Measurements from ENCODE around the gene KIF3C.
"Not testable (repeated sequence)": the region's sequence is repeated elsewhere in the genome, so short reads cannot be mapped to it uniquely, and the experiment has no call there.

The KIF3C gene

GRCh38 chr2:26002632-26003310 is 20.5 kb upstream of the KIF3C start:
- H4K91ac ChIP-seq (ENCODE audit: low read depth, low read length, poor library complexity) = no peak overlapping the region
- no peak overlapping the region for H2AFZ ChIP-seq (ENCODE audit: low read length)
- no peaks in the 10 kb centered on the region for H3K4me1 ChIP-seq (ENCODE audit: control insufficient read depth in 2 of 2, insufficient read depth in 1 of 2, low read depth in 1 of 2, low read length in 2 of 2)
- peaks cover 0 to 3% (median 0%) of the 10 kb centered on the region in 3 experiments for H3K27me3 ChIP-seq (ENCODE audit: control insufficient read depth in 3 of 3, insufficient read depth in 3 of 3, low read depth in 1 of 3, low read length in 3 of 3)
- no CpG with 5 or more reads among the region's 9 CpGs for WGBS, 2 donors (ENCODE audit: extremely low coverage in 2 of 2, insufficient read length in 2 of 2, insufficient replicate concordance in 1 of 2)
- H3K79me1 ChIP-seq (ENCODE audit: low read depth, low read length) = no peaks in the 10 kb centered on the region
- no peaks in the 10 kb centered on the region for H3K9me3 ChIP-seq (replicated peaks in 1 of 2; ENCODE audit: control insufficient read depth in 2 of 2, insufficient read depth in 1 of 2, low read depth in 1 of 2, low read length in 2 of 2)
- no peak overlapping the region for H3K4me2 ChIP-seq (ENCODE audit: insufficient read depth, low read length, poor library complexity, severe bottlenecking)
- no peak overlapping the region for H2BK120ac ChIP-seq (ENCODE audit: low read depth, low read length)
- H3K36me3 ChIP-seq (replicated peaks in 1 of 2; ENCODE audit: control insufficient read depth in 2 of 2, insufficient read depth in 2 of 2, low read length in 2 of 2) = no peaks in the 10 kb centered on the region
- H3K9ac ChIP-seq (ENCODE audit: low read depth, low read length, poor library complexity) = no peak overlapping the region
- H2AK5ac ChIP-seq (ENCODE audit: low read depth, low read length) = no peak overlapping the region
- no peak overlapping the region for H2BK15ac ChIP-seq (ENCODE audit: low read length)
- no peak overlapping the region for H3K4ac ChIP-seq (ENCODE audit: low read length)
- H3K23ac ChIP-seq (ENCODE audit: low read depth, low read length, poor library complexity) = no peak overlapping the region
- no peak overlapping the region for H3K14ac ChIP-seq (ENCODE audit: low read length)
- no peak overlapping the region for H3K4me3 ChIP-seq (ENCODE audit: low read length in 2 of 2)
- no peak for DNase-seq (ENCODE audit: low spot score)
- H3K27ac ChIP-seq (replicated peaks; ENCODE audit: low read length) = no peak overlapping the region
- H4K8ac ChIP-seq (ENCODE audit: low read depth, low read length) = no peak overlapping the region
- H3K18ac ChIP-seq (ENCODE audit: low read length) = no peak overlapping the region
- H2BK5ac ChIP-seq (ENCODE audit: low read length) = no peak overlapping the region
- H2BK12ac ChIP-seq (ENCODE audit: low read length) = no peak overlapping the region

DNA sequence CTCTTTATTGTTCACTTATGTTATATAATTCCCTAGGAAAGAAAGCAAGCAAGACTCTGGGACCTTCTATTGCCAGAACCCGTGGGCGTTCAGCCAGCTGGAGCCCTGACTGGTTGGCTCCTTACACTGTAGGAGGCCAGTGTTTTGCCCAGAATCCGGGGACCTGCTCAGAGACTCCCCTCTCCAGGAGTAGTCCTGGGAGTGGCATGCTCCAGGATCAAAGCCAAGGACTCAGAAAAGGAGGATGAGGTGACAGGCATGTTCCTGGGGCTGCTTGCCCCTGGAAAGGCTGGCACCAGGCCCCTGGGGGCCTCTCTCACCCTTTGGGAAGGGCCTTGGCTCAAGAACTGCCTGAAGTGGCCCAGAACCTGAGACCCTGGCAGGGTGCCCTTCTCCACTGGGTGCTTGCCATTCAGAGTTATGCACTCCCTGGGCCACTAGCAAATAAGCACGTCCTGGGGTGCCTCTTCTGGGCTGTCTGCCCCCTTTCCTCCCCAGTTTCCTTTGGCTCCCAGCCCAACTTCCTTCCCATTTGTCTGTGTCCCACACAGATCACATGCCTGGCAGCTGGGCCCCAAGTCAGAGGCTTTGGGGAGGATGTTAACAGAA is 19.6 kb upstream of the KIF3C start:
- Histone ChIP-seq H3K27me3 (ENCODE audit: control insufficient read depth in 3 of 3, insufficient read depth in 3 of 3, low read depth in 1 of 3, low read length in 3 of 3) (peaks cover 0 to 3% (median 0%) of the 10 kb centered on the region in 3 experiments), H3K27ac (replicated peaks; ENCODE audit: low read length) (no peak overlapping the region), H3K14ac (ENCODE audit: low read length) (no peak overlapping the region), H2BK120ac (ENCODE audit: low read depth, low read length) (no peak overlapping the region), H2AFZ (ENCODE audit: low read length) (no peak overlapping the region), H3K79me1 (ENCODE audit: low read depth, low read length) (no peaks in the 10 kb centered on the region), H3K4me2 (ENCODE audit: insufficient read depth, low read length, poor library complexity, severe bottlenecking) (no peak overlapping the region), H3K9ac (ENCODE audit: low read depth, low read length, poor library complexity) (no peak overlapping the region), H2BK15ac (ENCODE audit: low read length) (no peak overlapping the region), H3K9me3 (replicated peaks in 1 of 2; ENCODE audit: control insufficient read depth in 2 of 2, insufficient read depth in 1 of 2, low read depth in 1 of 2, low read length in 2 of 2) (no peaks in the 10 kb centered on the region), H2BK12ac (ENCODE audit: low read length) (no peak overlapping the region), H3K23ac (ENCODE audit: low read depth, low read length, poor library complexity) (no peak overlapping the region), H2BK5ac (ENCODE audit: low read length) (no peak overlapping the region), H2AK5ac (ENCODE audit: low read depth, low read length) (no peak overlapping the region), H4K91ac (ENCODE audit: low read depth, low read length, poor library complexity) (no peak overlapping the region), H3K36me3 (replicated peaks in 1 of 2; ENCODE audit: control insufficient read depth in 2 of 2, insufficient read depth in 2 of 2, low read length in 2 of 2) (no peaks in the 10 kb centered on the region), H3K4me3 (ENCODE audit: low read length in 2 of 2) (no peak overlapping the region), H3K4me1 (ENCODE audit: control insufficient read depth in 2 of 2, insufficient read depth in 1 of 2, low read depth in 1 of 2, low read length in 2 of 2) (no peaks in the 10 kb centered on the region), H3K18ac (ENCODE audit: low read length) (no peak overlapping the region), H3K4ac (ENCODE audit: low read length) (no peak overlapping the region), H4K8ac (ENCODE audit: low read depth, low read length) (no peak overlapping the region)
- DNase-seq (ENCODE audit: low spot score) = no peak
- WGBS, 2 donors (ENCODE audit: extremely low coverage in 2 of 2, insufficient read length in 2 of 2, insufficient replicate concordance in 1 of 2) = no CpG with 5 or more reads among the region's 4 CpGs

DNA sequence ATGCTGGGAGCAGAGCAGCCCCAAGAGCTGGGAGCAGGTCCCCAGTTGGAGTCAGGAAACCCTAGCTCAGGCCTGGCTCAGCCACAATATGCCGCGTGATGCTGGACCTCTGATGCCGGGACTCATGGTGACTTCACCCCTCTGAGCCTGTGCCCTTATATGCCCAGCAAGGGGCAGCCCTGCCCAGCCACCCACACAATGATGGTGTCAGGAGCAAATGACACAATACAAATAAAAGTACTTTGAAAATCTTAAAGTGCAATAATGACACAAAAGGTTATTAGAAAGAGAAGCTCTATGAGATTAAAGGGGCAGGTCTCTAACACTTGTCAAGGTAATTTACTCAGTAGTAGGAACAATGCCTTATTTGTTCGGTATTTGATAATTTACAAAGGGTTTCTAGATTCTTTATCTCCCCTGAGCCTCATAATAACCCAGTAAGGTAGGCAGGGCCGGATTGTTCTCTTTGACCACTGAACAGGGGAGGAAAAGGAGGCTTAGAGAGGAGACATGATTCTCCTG is 18.3 kb upstream of the KIF3C start:
- no peaks in the 10 kb centered on the region for H3K36me3 ChIP-seq (replicated peaks in 1 of 2; ENCODE audit: control insufficient read depth in 2 of 2, insufficient read depth in 2 of 2, low read length in 2 of 2)
- peak overlapping the region; percentile 5 for H3K18ac ChIP-seq (ENCODE audit: low read length)
- H2BK15ac ChIP-seq (ENCODE audit: low read length) = no peak overlapping the region
- no peak overlapping the region for H2BK12ac ChIP-seq (ENCODE audit: low read length)
- H2BK120ac ChIP-seq (ENCODE audit: low read depth, low read length) = no peak overlapping the region
- no peak overlapping the region for H4K91ac ChIP-seq (ENCODE audit: low read depth, low read length, poor library complexity)
- no peak overlapping the region for H2AK5ac ChIP-seq (ENCODE audit: low read depth, low read length)
- DNase-seq (ENCODE audit: low spot score) = no peak
- H3K79me1 ChIP-seq (ENCODE audit: low read depth, low read length) = no peaks in the 10 kb centered on the region
- H3K4me1 ChIP-seq (ENCODE audit: control insufficient read depth in 2 of 2, insufficient read depth in 1 of 2, low read depth in 1 of 2, low read length in 2 of 2) = no peaks in the 10 kb centered on the region
- no peak overlapping the region for H3K27ac ChIP-seq (replicated peaks; ENCODE audit: low read length)
- H3K9me3 ChIP-seq (replicated peaks in 1 of 2; ENCODE audit: control insufficient read depth in 2 of 2, insufficient read depth in 1 of 2, low read depth in 1 of 2, low read length in 2 of 2) = no peaks in the 10 kb centered on the region
- H3K27me3 ChIP-seq (ENCODE audit: control insufficient read depth in 3 of 3, insufficient read depth in 3 of 3, low read depth in 1 of 3, low read length in 3 of 3) = peaks cover 0 to 3% (median 0%) of the 10 kb centered on the region in 3 experiments
- H3K4me3 ChIP-seq (ENCODE audit: low read length in 2 of 2) = no peak overlapping the region
- H3K4ac ChIP-seq (ENCODE audit: low read length) = no peak overlapping the region
- H3K14ac ChIP-seq (ENCODE audit: low read length) = no peak overlapping the region
- no CpG with 5 or more reads among the region's 5 CpGs for WGBS, 2 donors (ENCODE audit: extremely low coverage in 2 of 2, insufficient read length in 2 of 2, insufficient replicate concordance in 1 of 2)
- H3K4me2 ChIP-seq (ENCODE audit: insufficient read depth, low read length, poor library complexity, severe bottlenecking) = no peak overlapping the region
- H4K8ac ChIP-seq (ENCODE audit: low read depth, low read length) = no peak overlapping the region
- no peak overlapping the region for H3K9ac ChIP-seq (ENCODE audit: low read depth, low read length, poor library complexity)
- H2BK5ac ChIP-seq (ENCODE audit: low read length) = no peak overlapping the region
- H3K23ac ChIP-seq (ENCODE audit: low read depth, low read length, poor library complexity) = no peak overlapping the region
- H2AFZ ChIP-seq (ENCODE audit: low read length) = no peak overlapping the region

GRCh38 chr2:25999406-25999805 is 17.1 kb upstream of the KIF3C start:
- H3K4me1 ChIP-seq (ENCODE audit: control insufficient read depth in 2 of 2, insufficient read depth in 1 of 2, low read depth in 1 of 2, low read length in 2 of 2); H2BK5ac ChIP-seq (ENCODE audit: low read length); H2BK12ac ChIP-seq (ENCODE audit: low read length); H2BK15ac ChIP-seq (ENCODE audit: low read length); H3K36me3 ChIP-seq (replicated peaks in 1 of 2; ENCODE audit: control insufficient read depth in 2 of 2, insufficient read depth in 2 of 2, low read length in 2 of 2); H4K91ac ChIP-seq (ENCODE audit: low read depth, low read length, poor library complexity); H3K9me3 ChIP-seq (replicated peaks in 1 of 2; ENCODE audit: control insufficient read depth in 2 of 2, insufficient read depth in 1 of 2, low read depth in 1 of 2, low read length in 2 of 2); H3K4me2 ChIP-seq (ENCODE audit: insufficient read depth, low read length, poor library complexity, severe bottlenecking); DNase-seq (ENCODE audit: low spot score); H3K23ac ChIP-seq (ENCODE audit: low read depth, low read length, poor library complexity); H3K4ac ChIP-seq (ENCODE audit: low read length); H3K14ac ChIP-seq (ENCODE audit: low read length); H4K8ac ChIP-seq (ENCODE audit: low read depth, low read length); H3K79me1 ChIP-seq (ENCODE audit: low read depth, low read length); H3K4me3 ChIP-seq (ENCODE audit: low read length in 2 of 2); H2BK120ac ChIP-seq (ENCODE audit: low read depth, low read length); H3K9ac ChIP-seq (ENCODE audit: low read depth, low read length, poor library complexity); H3K27ac ChIP-seq (replicated peaks; ENCODE audit: low read length); H3K27me3 ChIP-seq (ENCODE audit: control insufficient read depth in 3 of 3, insufficient read depth in 3 of 3, low read depth in 1 of 3, low read length in 3 of 3); H3K18ac ChIP-seq (ENCODE audit: low read length); H2AFZ ChIP-seq (ENCODE audit: low read length); H2AK5ac ChIP-seq (ENCODE audit: low read depth, low read length): not testable (repeated sequence)
- WGBS, 2 donors (ENCODE audit: extremely low coverage in 2 of 2, insufficient read length in 2 of 2, insufficient replicate concordance in 1 of 2) = no CpG with 5 or more reads among the region's 7 CpGs
